HepG2 (cell line): ENCODE data around the gene CD80. TPM values are rescaled to one million over a fixed set of nuclear protein-coding genes. Genes with fewer than 3 reads are reported as not detected.
A peak's percentile ranks its signal among the peaks of the same experiment; 100 is the strongest.

Source experiments
- ATAC-seq: fragments of 200-7000 bp; cut with Tn5 transposase; 3 replicates; pipeline ENCODE4 v1.9.1; 2020; ENCODE audit warnings: mild to moderate bottlenecking, moderate library complexity
- BruUV-seq: library from RNA; stranded (reverse); fragments of 400-500 nt; replicated peaks from 2 replicates; lab custom pipeline; 2021; lab: Mats Ljungman, UMichigan
- CTCF ChIA-PET: fragments of 300-600 bp; formaldehyde crosslinking; extraction: SDS; loops from one replicate; lab custom pipeline; 2021; ENCODE audit warnings: low total read pairs, inconsistent platforms, low intra/inter-chr PET ratio; lab: Yijun Ruan, JAX
- POLR2A ChIA-PET: fragments of 350-600 bp; sonication (Branson Sonifier 250); formaldehyde crosslinking; loops from one replicate; lab custom pipeline; 2020; ENCODE audit warnings: antibody characterized with exemption, inconsistent platforms; lab: Yijun Ruan, JAX
- DNase-seq: peaks from one replicate; pipeline ENCODE4 v3.0.0-alpha.2; 2015; ENCODE audit warnings: low spot score
- FAIRE-seq: peaks from 3 replicates; lab custom pipeline; 2011; peaks lifted over from hg19 to GRCh38; lab: Jason Lieb, UNC
- H2AFZ ChIP-seq: one replicate; pipeline ENCODE4 v1.6.1; 2011; ENCODE audit warnings: low read length, inconsistent platforms
- H3K27ac ChIP-seq: fragments of 300-600 bp; 3 replicates; pipeline ENCODE4 v1.8.0; 2011; ENCODE audit warnings: mixed run types, mild to moderate bottlenecking, mixed read lengths, low read length, inconsistent platforms; ENCODE audit not compliant: insufficient read depth; ENCODE audit errors: extremely low read length
- H3K27me3 ChIP-seq, 2 experiments: fragments of 200-600 bp in 1 of 2; 2 replicates in 1 of 2; 3 replicates in 1 of 2; pipeline versions ENCODE4 v1.6.0 to v1.8.0; 2011; ENCODE audit warnings: low read length in 2 of 2, mild to moderate bottlenecking in 2 of 2, moderate library complexity in 2 of 2, inconsistent platforms in 1 of 2; ENCODE audit not compliant: insufficient read depth in 2 of 2, control insufficient read depth in 1 of 2
- H3K36me3 ChIP-seq, 2 experiments: fragments of 200-600 bp in 1 of 2; replicated peaks in 1 of 2; 2 replicates in 1 of 2; 3 replicates in 1 of 2; pipeline versions ENCODE4 v1.5.1 to v1.8.0; 2011; ENCODE audit warnings: low read length in 2 of 2, inconsistent platforms in 1 of 2; ENCODE audit not compliant: insufficient read depth in 2 of 2, control insufficient read depth in 1 of 2
- H3K4me1 ChIP-seq: 2 replicates; pipeline ENCODE4 v1.5.1; 2012; ENCODE audit warnings: low read length, inconsistent platforms; ENCODE audit not compliant: insufficient read depth
- H3K4me2 ChIP-seq: 2 replicates; pipeline ENCODE4 v1.6.0; 2011; ENCODE audit warnings: low read depth, low read length, inconsistent platforms
- H3K4me3 ChIP-seq, 3 experiments: fragments of 200-600 bp in 1 of 3; sonication (generic), shearing (Covaris generic) in 1 of 3; replicated peaks in 1 of 3; 2 replicates each; pipeline ENCODE4 v1.5.1; 2011 to 2016; ENCODE audit warnings: low read length in 3 of 3, inconsistent platforms in 2 of 3, low read depth in 2 of 3, mild to moderate bottlenecking in 2 of 3, control low read depth in 1 of 3, mixed read lengths in 1 of 3; ENCODE audit not compliant: insufficient read depth in 1 of 3
- H3K79me2 ChIP-seq: one replicate; pipeline ENCODE4 v1.6.1; 2011; ENCODE audit warnings: low read length, inconsistent platforms; ENCODE audit not compliant: insufficient read depth
- H3K9ac ChIP-seq: 2 replicates; pipeline ENCODE4 v1.6.0; 2011; ENCODE audit warnings: mild to moderate bottlenecking, low read depth, low read length, inconsistent platforms; ENCODE audit not compliant: insufficient read depth
- H3K9me3 ChIP-seq: 2 replicates; pipeline ENCODE4 v1.5.1; 2012; ENCODE audit warnings: mild to moderate bottlenecking, low read length
- H4K20me1 ChIP-seq: 2 replicates; pipeline ENCODE4 v1.6.0; 2011; ENCODE audit warnings: inconsistent platforms, mild to moderate bottlenecking, low read length, moderate library complexity; ENCODE audit not compliant: insufficient read depth
- ARNTL ChIP-seq: sonication (generic); formaldehyde crosslinking; IDR thresholded peaks from 2 replicates; pipeline ENCODE4 v1.4.0; 2020; ENCODE audit warnings: mild to moderate bottlenecking, missing genetic modification reagents
- ATRX ChIP-seq: sonication (generic); formaldehyde crosslinking; IDR thresholded peaks from 2 replicates; pipeline ENCODE4 v1.4.0; 2020; ENCODE audit warnings: missing genetic modification reagents, borderline replicate concordance
- ETV5 ChIP-seq: IDR thresholded peaks from 2 replicates; pipeline ENCODE4 v1.6.1; 2018; ENCODE audit warnings: missing biosample characterization, missing genetic modification reagents, inconsistent platforms, borderline replicate concordance
- FOXK2 ChIP-seq: fragments of 450-650 bp; IDR thresholded peaks from 2 replicates; pipeline ENCODE4 v1.6.1; 2016
- ISL2 ChIP-seq: sonication (generic); formaldehyde crosslinking; IDR thresholded peaks from 2 replicates; pipeline ENCODE4 v1.5.0; 2020; ENCODE audit warnings: missing genetic modification reagents
- ISX ChIP-seq: sonication (generic); formaldehyde crosslinking; conservative IDR thresholded peaks from 2 replicates; pipeline ENCODE4 v1.5.0; 2020; ENCODE audit warnings: missing genetic modification reagents
- KLF9 ChIP-seq: IDR thresholded peaks from 2 replicates; pipeline ENCODE4 v1.6.1; 2016; ENCODE audit warnings: low read depth
- MIER2 ChIP-seq: IDR thresholded peaks from 2 replicates; pipeline ENCODE4 v1.6.1; 2016; ENCODE audit warnings: missing biosample characterization, missing genetic modification reagents
- NFKBIZ ChIP-seq: IDR thresholded peaks from 2 replicates; pipeline ENCODE4 v1.6.1; 2018; ENCODE audit warnings: missing genetic modification reagents, missing compliant biosample characterization
- SOX5 ChIP-seq: IDR thresholded peaks from 2 replicates; pipeline ENCODE4 v1.6.1; 2016; ENCODE audit warnings: borderline replicate concordance
- TFDP2 ChIP-seq: sonication (generic); formaldehyde crosslinking; IDR thresholded peaks from 2 replicates; pipeline ENCODE4 v1.4.0; 2020; ENCODE audit warnings: missing genetic modification reagents
- ZNF10 ChIP-seq: sonication (generic); formaldehyde crosslinking; IDR thresholded peaks from 2 replicates; pipeline ENCODE4 v1.4.0; 2020; ENCODE audit warnings: mild to moderate bottlenecking, low read depth, missing genetic modification reagents, borderline replicate concordance
- ZNF713 ChIP-seq: sonication (generic); formaldehyde crosslinking; IDR thresholded peaks from 2 replicates; pipeline ENCODE4 v1.4.0; 2020; ENCODE audit warnings: mild to moderate bottlenecking, missing genetic modification reagents
- ZNF800 ChIP-seq: sonication (generic); formaldehyde crosslinking; IDR thresholded peaks from 2 replicates; pipeline ENCODE4 v1.4.0; 2020; ENCODE audit warnings: missing genetic modification reagents
- ZSCAN25 ChIP-seq: sonication (generic); formaldehyde crosslinking; IDR thresholded peaks from 2 replicates; pipeline ENCODE4 v1.8.0; 2022; ENCODE audit warnings: mild to moderate bottlenecking, missing genetic modification reagents
- WGBS: methylation state at CpG from one replicate; pipeline ENCODE4 v1.1.6; 2017; ENCODE audit warnings: low lambda C conversion rate; 5-methylcytosine and 5-hydroxymethylcytosine counted together
- in situ Hi-C: cut with HindIII; loops from 2 replicates; pipeline ENCODE4 v1.10.0; 2017; ENCODE audit warnings: low pct_unique_long_range_greater_than_20kb; ENCODE audit not compliant: extremely low pct_ligation_motif_present
- intact Hi-C: fragments of 100-400 bp; cut with micrococcal nuclease; formaldehyde crosslinking; loops from one replicate; pipeline ENCODE4 v1.10.0; 2022; ENCODE audit not compliant: unreplicated experiment
- polyA plus RNA-seq, 8 experiments: library from polyadenylated mRNA; depleted of rRNA in 3 of 8; stranded (reverse) in 7 of 8; unstranded in 1 of 8; fragments of >200 nt; fragmentation: Illumina TruSeq in 4 of 8; extraction: Trizol in 4 of 8; gene quantifications; 2 replicates each; pipeline versions ENCODE4 v1.2.1 to v1.2.3, GENCODE V29; 2011 to 2016; ENCODE audit warnings: low read depth in 4 of 8, missing spikeins in 1 of 8, mixed read lengths in 1 of 8; ENCODE audit not compliant: insufficient read depth in 1 of 8
- total RNA-seq, 5 experiments: library from RNA; depleted of rRNA; stranded (reverse); fragments of >200 nt; fragmentation: Illumina TruSeq; extraction: Trizol; gene quantifications; 2 replicates each; pipeline ENCODE4 v1.2.3, GENCODE V29; 2016; ENCODE audit warnings: low read depth in 1 of 5
- TF ChIP-seq, protein P1 (sequence below): sonication (generic); formaldehyde crosslinking; IDR thresholded peaks from 2 replicates; pipeline ENCODE4 v1.4.0; 2020; ENCODE audit warnings: missing genetic modification reagents, mild to moderate bottlenecking, borderline replicate concordance

The CD80 gene
- total and polyA plus RNA-seq, 2 of the 13 experiments (the other 11 are each of a cell fraction or from before 2014, with no cell fraction given), result not detected

DNA sequence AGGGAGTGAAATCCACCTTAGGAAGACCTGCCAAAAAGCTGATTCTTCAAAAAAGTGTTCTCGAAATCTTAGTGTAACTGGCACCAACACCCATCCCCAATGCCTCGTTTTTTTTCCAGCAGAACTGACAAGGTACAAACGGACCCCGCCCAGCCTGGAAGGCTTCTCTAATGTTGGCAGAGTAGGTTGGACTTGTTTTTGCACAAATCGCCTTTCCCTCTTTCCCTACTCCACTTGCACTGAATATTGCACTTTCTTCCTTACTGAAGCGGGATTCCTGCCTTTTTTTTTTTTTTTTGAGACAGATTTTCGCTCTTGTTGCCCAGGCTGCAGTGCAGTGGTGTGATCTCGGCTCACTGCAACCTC, 61.6 kb downstream of the CD80 start:
- in situ Hi-C loops, result no loop called here
- H3K4me3 ChIP-seq, result peak overlapping the region; percentile 63 to 97 (median 96)
- peaks cover 26% of the 10 kb centered on the region for H3K79me2 ChIP-seq
- no peaks in the 10 kb centered on the region for H4K20me1 ChIP-seq
- BruUV-seq, result TSS peak; percentile 95
- H3K4me1 ChIP-seq, result peaks cover 31% of the 10 kb centered on the region
- no peaks in the 10 kb centered on the region; a peak in 1 of 5 replicates for H3K27me3 ChIP-seq
- ATAC-seq, result peak; percentile 31
- 0% methylated on average over 8 of the region's 8 CpGs for WGBS
- peak overlapping the region; percentile 97 for H3K27ac ChIP-seq
- no peak overlapping the region for H2AFZ ChIP-seq
- TF ChIP-seq ETV5 (CRISPR knock-in tag), result no peak
- TF ChIP-seq TFDP2 (CRISPR knock-in tag), result no peak
- TF ChIP-seq, protein P1, sequence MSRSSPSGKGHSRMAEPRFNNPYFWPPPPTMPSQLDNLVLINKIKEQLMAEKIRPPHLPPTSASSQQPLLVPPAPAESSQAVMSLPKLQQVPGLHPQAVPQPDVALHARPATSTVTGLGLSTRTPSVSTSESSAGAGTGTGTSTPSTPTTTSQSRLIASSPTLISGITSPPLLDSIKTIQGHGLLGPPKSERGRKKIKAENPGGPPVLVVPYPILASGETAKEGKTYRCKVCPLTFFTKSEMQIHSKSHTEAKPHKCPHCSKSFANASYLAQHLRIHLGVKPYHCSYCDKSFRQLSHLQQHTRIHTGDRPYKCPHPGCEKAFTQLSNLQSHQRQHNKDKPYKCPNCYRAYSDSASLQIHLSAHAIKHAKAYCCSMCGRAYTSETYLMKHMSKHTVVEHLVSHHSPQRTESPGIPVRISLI, result 0 out of 2 replicates have a peak, but pooled peaks have one; percentile 19
- TF ChIP-seq, all 625 proteins: peak for 1
- Histone ChIP-seq H3K9me3 (no peaks in the 10 kb centered on the region), H3K9ac (peak overlapping the region; percentile 98), H3K36me3 (no peaks in the 10 kb centered on the region; a peak in 1 of 5 replicates), H3K4me2 (peak overlapping the region; percentile 78)
- intact Hi-C loops, result loop anchor here (1.0 kb wide), 2 partner anchors 29 to 35 kb away; partner anchors contain the start of gene TMEM39A
- POLR2A ChIA-PET, result interaction anchor here (0.6 to 5.4 kb wide), 19 partner anchors 9 to 1098 kb away, joined by 3 to 80 read pairs (median 5); partner anchors contain the start of genes B4GALT4, COX17, GSK3B and NDUFB4
- DNase-seq (peak; percentile 20), FAIRE-seq (no peak)
- CTCF ChIA-PET, result no interaction called here

DNA sequence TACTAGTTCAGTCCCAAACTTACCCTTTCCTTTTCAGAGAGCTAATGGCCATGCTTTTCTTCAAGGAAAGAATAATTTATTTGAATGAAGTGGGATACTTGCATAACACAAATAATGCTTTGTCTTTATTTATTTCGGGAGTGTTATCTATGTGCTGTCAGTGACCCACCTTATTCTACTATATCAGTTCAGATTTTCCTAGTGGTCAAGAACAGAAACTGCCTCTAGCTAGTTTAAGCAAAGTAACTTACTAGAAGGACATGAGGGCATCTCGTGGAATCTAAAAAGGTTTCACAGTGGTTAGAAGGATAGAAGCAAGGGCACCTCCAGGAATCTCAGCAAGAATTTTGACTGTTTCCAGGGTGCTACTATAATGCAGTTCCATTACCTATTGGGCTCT, 64.8 kb downstream of the CD80 start:
- Histone ChIP-seq H3K9ac (no peak overlapping the region), H3K79me2 (peaks cover 19% of the 10 kb centered on the region), H3K36me3 (peaks cover 0 to 7% of the 10 kb centered on the region in 2 experiments; a peak in 1 of 5 replicates), H3K4me1 (peaks cover 14% of the 10 kb centered on the region), H4K20me1 (no peaks in the 10 kb centered on the region), H3K27ac (no peak overlapping the region), H3K4me2 (no peak overlapping the region), H3K27me3 (no peaks in the 10 kb centered on the region; a peak in 1 of 5 replicates), H3K9me3 (no peaks in the 10 kb centered on the region), H2AFZ (no peak overlapping the region), H3K4me3 (no peak overlapping the region)
- ChIA-PET CTCF (no interaction called here), POLR2A (interaction anchor here (1.0 to 2.1 kb wide), 2 partner anchors 26 to 31 kb away, joined by 3 to 10 read pairs; partner anchors contain the start of genes POGLUT1 and TMEM39A)
- BruUV-seq, result no TSS peak
- DNase-seq (no peak), FAIRE-seq (no peak), ATAC-seq (no peak)
- intact Hi-C loops, result no loop called here
- in situ Hi-C loops, result no loop called here
- 75% methylated on average over 2 of the region's 2 CpGs for WGBS
- no peak for TF ChIP-seq FOXK2
- TF ChIP-seq ISL2 (CRISPR knock-in tag), result no peak
- TF ChIP-seq ZNF800, result no peak
- TF ChIP-seq ZNF10 (CRISPR knock-in tag), result no peak
- no peak for TF ChIP-seq NFKBIZ (CRISPR knock-in tag)
- TF ChIP-seq ISX, result no peak
- no peak for TF ChIP-seq ARNTL (CRISPR knock-in tag)
- TF ChIP-seq ATRX (CRISPR knock-in tag), result no peak
- TF ChIP-seq KLF9, result no peak
- TF ChIP-seq ZSCAN25 (CRISPR knock-in tag), result no peak
- no peak for TF ChIP-seq MIER2 (CRISPR knock-in tag)
- TF ChIP-seq SOX5 (CRISPR knock-in tag), result no peak
- TF ChIP-seq ZNF713 (CRISPR knock-in tag), result no peak
